Neural crest cell (in vitro differentiated cells): ENCODE results near the gene IL20RA. TPM values are rescaled to one million over a fixed set of nuclear protein-coding genes. Genes with fewer than 3 reads are reported as not detected.

Experiments used
- DNase-seq: peaks from one replicate; pipeline ENCODE4 v3.0.0; 2021; ENCODE audit warnings: low read depth, mixed read lengths, low spot score
- H3K27ac Mint-ChIP-seq: one replicate; pipeline ENCODE4 v1.8.0; 2021; ENCODE audit warnings: mild to moderate bottlenecking, mixed read lengths; ENCODE audit not compliant: unreplicated experiment
- H3K27me3 Mint-ChIP-seq: 2 replicates; pipeline ENCODE4 v1.8.0; 2021; ENCODE audit warnings: low read depth, mild to moderate bottlenecking, mixed read lengths
- H3K36me3 Mint-ChIP-seq: 2 replicates; pipeline ENCODE4 v1.8.0; 2021; ENCODE audit warnings: low read depth, mild to moderate bottlenecking, mixed read lengths
- H3K4me1 Mint-ChIP-seq: 2 replicates; pipeline ENCODE4 v1.8.0; 2021; ENCODE audit warnings: mixed read lengths
- H3K4me3 Mint-ChIP-seq: one replicate; pipeline ENCODE4 v1.8.0; 2021; ENCODE audit warnings: mild to moderate bottlenecking, mixed read lengths
- H3K9me3 Mint-ChIP-seq: 2 replicates; pipeline ENCODE4 v1.8.0; 2021; ENCODE audit warnings: mixed read lengths
- total RNA-seq: library from RNA; stranded (reverse); gene quantifications from 2 replicates; pipeline ENCODE4 v1.2.1, GENCODE V29; 2021
- TF ChIP-seq, protein P1 (sequence below): fragments of 200-600 bp; sonication (generic); conservative IDR thresholded peaks from 2 replicates; pipeline ENCODE4 v1.5.0; 2021; ENCODE audit warnings: antibody characterized with exemption, mild to moderate bottlenecking

IL20RA gene
- total RNA-seq, 1 donor from 2014 or later, result not detected

DNA sequence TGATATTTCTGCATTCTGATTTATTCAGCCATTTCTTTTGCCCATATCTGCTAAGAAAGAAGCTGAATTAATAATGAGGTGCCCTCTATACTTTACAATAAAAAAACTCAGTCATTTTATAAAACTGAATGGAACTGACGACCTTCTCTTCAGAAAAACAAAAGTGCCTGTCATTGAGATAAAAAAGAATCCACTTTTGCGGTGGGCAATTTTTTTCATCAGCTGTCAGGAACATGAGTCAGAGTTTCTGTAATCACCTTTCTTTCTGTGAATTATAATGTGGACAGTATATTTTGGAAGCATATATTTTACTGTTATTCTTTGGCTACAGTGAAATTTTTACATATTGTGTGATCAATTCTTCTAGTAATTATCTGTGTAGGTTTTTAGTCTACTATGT, 33.4 kb downstream of the IL20RA start:
- Mint-ChIP-seq H3K36me3 (no peaks in the 10 kb centered on the region), H3K4me3 (no peak overlapping the region), H3K4me1 (no peaks in the 10 kb centered on the region), H3K9me3 (peaks cover 3% of the 10 kb centered on the region), H3K27me3 (peaks cover 6% of the 10 kb centered on the region), H3K27ac (no peak overlapping the region)
- TF ChIP-seq, protein P1, sequence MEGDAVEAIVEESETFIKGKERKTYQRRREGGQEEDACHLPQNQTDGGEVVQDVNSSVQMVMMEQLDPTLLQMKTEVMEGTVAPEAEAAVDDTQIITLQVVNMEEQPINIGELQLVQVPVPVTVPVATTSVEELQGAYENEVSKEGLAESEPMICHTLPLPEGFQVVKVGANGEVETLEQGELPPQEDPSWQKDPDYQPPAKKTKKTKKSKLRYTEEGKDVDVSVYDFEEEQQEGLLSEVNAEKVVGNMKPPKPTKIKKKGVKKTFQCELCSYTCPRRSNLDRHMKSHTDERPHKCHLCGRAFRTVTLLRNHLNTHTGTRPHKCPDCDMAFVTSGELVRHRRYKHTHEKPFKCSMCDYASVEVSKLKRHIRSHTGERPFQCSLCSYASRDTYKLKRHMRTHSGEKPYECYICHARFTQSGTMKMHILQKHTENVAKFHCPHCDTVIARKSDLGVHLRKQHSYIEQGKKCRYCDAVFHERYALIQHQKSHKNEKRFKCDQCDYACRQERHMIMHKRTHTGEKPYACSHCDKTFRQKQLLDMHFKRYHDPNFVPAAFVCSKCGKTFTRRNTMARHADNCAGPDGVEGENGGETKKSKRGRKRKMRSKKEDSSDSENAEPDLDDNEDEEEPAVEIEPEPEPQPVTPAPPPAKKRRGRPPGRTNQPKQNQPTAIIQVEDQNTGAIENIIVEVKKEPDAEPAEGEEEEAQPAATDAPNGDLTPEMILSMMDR, result no peak
- DNase-seq, result no peak

DNA sequence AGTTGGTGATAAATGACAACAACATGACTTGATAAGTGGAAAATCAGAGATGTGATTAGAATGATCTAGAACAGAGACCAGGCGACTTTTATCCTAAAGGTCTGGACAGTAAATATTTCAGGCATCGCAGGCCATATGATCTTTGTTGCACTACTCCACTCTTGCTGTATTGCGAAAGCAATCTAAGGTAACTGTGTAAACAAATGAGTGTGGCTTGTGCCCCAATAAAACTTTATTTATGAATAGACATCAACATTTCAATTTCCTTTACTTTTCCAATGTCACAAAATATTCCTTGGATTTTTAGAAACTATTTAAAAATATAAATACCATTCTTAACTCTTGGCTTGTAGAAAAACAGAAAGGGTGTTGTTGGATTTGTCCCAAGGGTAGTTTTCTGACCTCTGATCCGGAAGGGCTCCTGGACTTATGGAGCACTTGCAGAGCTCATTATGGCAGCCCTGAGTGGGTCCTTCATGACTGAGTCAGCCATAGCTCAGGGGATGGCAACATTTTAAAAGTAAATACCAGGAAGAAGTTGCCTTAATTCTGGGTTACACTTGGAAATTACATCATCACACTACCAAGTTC, 34.5 kb downstream of the IL20RA start:
- Mint-ChIP-seq H3K9me3 (peaks cover 3% of the 10 kb centered on the region), H3K36me3 (no peaks in the 10 kb centered on the region), H3K4me1 (no peaks in the 10 kb centered on the region), H3K27me3 (peaks cover 6% of the 10 kb centered on the region), H3K27ac (no peak overlapping the region), H3K4me3 (no peak overlapping the region)
- DNase-seq, result no peak
- TF ChIP-seq, protein P1, result no peak

DNA sequence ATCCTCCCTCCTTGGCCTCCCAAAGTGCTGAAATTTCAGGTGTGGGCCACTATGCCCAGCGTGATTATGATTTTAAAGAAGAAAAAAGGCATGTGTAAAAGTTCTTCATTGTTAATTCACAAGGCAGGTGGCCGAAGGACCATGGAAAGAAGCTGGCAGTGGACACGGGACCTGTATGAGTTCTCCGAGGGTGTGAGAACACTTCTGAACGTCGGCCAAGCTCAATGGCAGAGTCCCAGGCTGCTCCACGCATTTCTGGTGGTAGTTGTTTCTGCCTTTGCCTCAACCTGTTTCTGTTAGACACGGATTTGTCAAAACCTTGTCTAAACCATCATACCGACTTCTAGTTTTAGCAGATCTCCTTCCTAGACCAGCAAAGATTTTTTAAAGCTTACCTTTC, 36.6 kb downstream of the IL20RA start:
- DNase-seq, result no peak
- Mint-ChIP-seq H3K4me3 (no peak overlapping the region), H3K4me1 (no peaks in the 10 kb centered on the region), H3K36me3 (no peaks in the 10 kb centered on the region), H3K27me3 (no peaks in the 10 kb centered on the region), H3K9me3 (peaks cover 3% of the 10 kb centered on the region), H3K27ac (no peak overlapping the region)
- TF ChIP-seq, protein P1, result no peak

DNA sequence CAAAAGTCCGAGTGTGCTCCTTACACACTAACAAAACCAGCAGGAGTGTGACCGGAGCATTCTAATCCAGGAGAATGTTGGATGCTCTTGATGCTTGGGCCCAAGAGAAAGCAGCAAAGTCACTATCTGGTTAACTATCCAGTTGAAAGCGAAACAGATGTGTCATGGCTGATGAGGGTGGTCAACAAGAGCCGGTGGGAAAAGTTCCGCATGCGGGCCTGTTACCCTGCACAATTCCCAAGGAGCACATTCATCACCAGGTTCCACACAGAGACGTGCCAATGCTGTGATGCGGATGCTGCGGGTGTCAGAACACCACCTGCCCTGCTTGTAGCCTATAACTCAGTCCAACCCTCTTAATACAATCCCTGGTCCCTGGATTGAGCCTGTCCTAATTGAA, 38.7 kb downstream of the IL20RA start:
- H3K36me3 Mint-ChIP-seq, result no peaks in the 10 kb centered on the region

DNA sequence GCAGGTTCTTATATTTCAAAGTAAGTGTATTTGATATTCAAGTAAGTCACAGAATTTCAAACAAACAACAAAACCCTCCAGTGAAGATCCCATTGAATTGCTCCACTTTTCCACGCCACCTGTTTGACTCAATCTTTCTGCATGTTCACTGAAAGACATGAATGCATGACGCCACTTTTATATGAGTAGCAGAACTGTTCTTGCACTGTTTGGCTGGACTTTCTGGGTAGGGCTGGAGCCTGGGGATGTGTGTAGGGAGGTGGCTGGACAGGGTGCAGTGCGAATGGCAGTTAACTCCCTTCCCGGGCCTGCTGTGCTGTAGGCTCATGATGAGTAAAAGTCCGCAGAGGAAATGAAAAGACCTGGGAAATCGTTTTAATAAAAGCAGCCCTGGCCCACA, 39.7 kb downstream of the IL20RA start:
- Mint-ChIP-seq H3K36me3 (no peaks in the 10 kb centered on the region), H3K9me3 (peaks cover 3% of the 10 kb centered on the region)
- DNase-seq, result no peak

More for the DNA sequence above, 38.7 kb downstream of the IL20RA start:
- TF ChIP-seq, protein P1, result no peak
- DNase-seq, result no peak
- Mint-ChIP-seq H3K4me1 (peaks cover 3% of the 10 kb centered on the region), H3K4me3 (no peak overlapping the region), H3K9me3 (peaks cover 3% of the 10 kb centered on the region), H3K27me3 (peaks cover 16% of the 10 kb centered on the region), H3K27ac (no peak overlapping the region)

More for the DNA sequence above, 39.7 kb downstream of the IL20RA start:
- Mint-ChIP-seq H3K4me1 (peaks cover 4% of the 10 kb centered on the region), H3K27me3 (peaks cover 18% of the 10 kb centered on the region), H3K4me3 (no peak overlapping the region), H3K27ac (no peak overlapping the region)
- TF ChIP-seq, protein P1, result no peak
